ENCODE measurements around the gene LIN54.
"Not testable (repeated sequence)": the region's sequence is repeated elsewhere in the genome, so short reads cannot be mapped to it uniquely, and the experiment has no call there.

- TF ChIP-seq CTCF (conservative IDR thresholded peaks at IDR 0.05 in 1 of 2, IDR thresholded peaks at IDR 0.05 in 1 of 2; ENCODE audit: low read depth in 1 of 2, low read length in 2 of 2); EZH2 (IDR thresholded peaks at IDR 0.05; ENCODE audit: low read length, missing control alignments): not testable (repeated sequence)
These were observed 13.0 kb upstream of the LIN54 start for GRCh38 chr4:83023599-83023998.

All from fibroblast of lung (primary cell).